ENCODE measurements around the gene CHCHD3.

- TF ChIP-seq, protein P1, sequence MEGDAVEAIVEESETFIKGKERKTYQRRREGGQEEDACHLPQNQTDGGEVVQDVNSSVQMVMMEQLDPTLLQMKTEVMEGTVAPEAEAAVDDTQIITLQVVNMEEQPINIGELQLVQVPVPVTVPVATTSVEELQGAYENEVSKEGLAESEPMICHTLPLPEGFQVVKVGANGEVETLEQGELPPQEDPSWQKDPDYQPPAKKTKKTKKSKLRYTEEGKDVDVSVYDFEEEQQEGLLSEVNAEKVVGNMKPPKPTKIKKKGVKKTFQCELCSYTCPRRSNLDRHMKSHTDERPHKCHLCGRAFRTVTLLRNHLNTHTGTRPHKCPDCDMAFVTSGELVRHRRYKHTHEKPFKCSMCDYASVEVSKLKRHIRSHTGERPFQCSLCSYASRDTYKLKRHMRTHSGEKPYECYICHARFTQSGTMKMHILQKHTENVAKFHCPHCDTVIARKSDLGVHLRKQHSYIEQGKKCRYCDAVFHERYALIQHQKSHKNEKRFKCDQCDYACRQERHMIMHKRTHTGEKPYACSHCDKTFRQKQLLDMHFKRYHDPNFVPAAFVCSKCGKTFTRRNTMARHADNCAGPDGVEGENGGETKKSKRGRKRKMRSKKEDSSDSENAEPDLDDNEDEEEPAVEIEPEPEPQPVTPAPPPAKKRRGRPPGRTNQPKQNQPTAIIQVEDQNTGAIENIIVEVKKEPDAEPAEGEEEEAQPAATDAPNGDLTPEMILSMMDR (conservative IDR thresholded peaks at IDR 0.05 in 1 of 2, IDR thresholded peaks at IDR 0.05 in 1 of 2; ENCODE audit: extremely low read depth in 1 of 2, insufficient read depth in 1 of 2, low read depth in 1 of 2, low read length in 2 of 2) = no peak
- no peak for TF ChIP-seq EZH2 (IDR thresholded peaks at IDR 0.05; ENCODE audit: borderline replicate concordance, low read length)
Observed at GRCh38 chr7:132865366-132866143, 216.3 kb downstream of the CHCHD3 start.
